Heart left ventricle (tissue), 16 donors: Measurements from ENCODE around the gene CNOT10. TPM values are rescaled to one million over a fixed set of nuclear protein-coding genes. Genes with fewer than 3 reads are reported as not detected.
"Not testable (repeated sequence)": the region's sequence is repeated elsewhere in the genome, so short reads cannot be mapped to it uniquely, and the experiment has no call there.

Source experiments
- ATAC-seq, 4 donors: fragments of 200-7000 bp; cut with Tn5 transposase; one replicate each; pipeline ENCODE4 v1.9.1; 2020 to 2022; ENCODE audit warnings: moderate library complexity in 4 of 4, mild to moderate bottlenecking in 3 of 4, moderate number of reproducible peaks in 1 of 4
- DNase-seq, 5 donors: peaks; one replicate each; pipeline ENCODE4 v3.0.0-alpha.2; 2020
- H3K27ac ChIP-seq, 12 donors: fragments of 200-600 bp; sonication (generic) in 4 of 12; one replicate each; pipeline versions ENCODE4 v1.5.0 to v1.8.0; 2016 to 2022; ENCODE audit warnings: mild to moderate bottlenecking in 2 of 12
- H3K27me3 ChIP-seq, 9 donors: fragments of 200-600 bp; sonication (generic) in 2 of 9; one replicate each; pipeline versions ENCODE4 v1.5.1 to v1.8.0; 2016 to 2022; ENCODE audit warnings: mild to moderate bottlenecking in 3 of 9
- H3K36me3 ChIP-seq, 9 donors: fragments of 200-600 bp; sonication (generic) in 2 of 9; one replicate each; pipeline versions ENCODE4 v1.5.0 to v1.8.0; 2018 to 2022; ENCODE audit warnings: mild to moderate bottlenecking in 2 of 9
- H3K4me1 ChIP-seq, 12 donors: fragments of 200-600 bp; sonication (generic) in 4 of 12; one replicate each; pipeline versions ENCODE4 v1.5.0 to v1.8.0; 2016 to 2022; ENCODE audit warnings: mild to moderate bottlenecking in 3 of 12
- H3K4me3 ChIP-seq, 12 donors: fragments of 200-600 bp; sonication (generic) in 4 of 12; one replicate each; pipeline versions ENCODE4 v1.5.0 to v1.8.0; 2017 to 2022; ENCODE audit warnings: mild to moderate bottlenecking in 9 of 12, moderate library complexity in 4 of 12
- H3K9me3 ChIP-seq, 12 donors: fragments of 200-600 bp; sonication (generic) in 4 of 12; one replicate each; pipeline versions ENCODE4 v1.5.0 to v1.8.0; 2016 to 2022; ENCODE audit warnings: mild to moderate bottlenecking in 1 of 12
- CTCF ChIP-seq, 12 donors: fragments of 200-600 bp; sonication (generic) in 4 of 12; IDR thresholded peaks; one replicate each; pipeline versions ENCODE4 v1.5.0 to v1.8.0; 2018 to 2022; ENCODE audit warnings: antibody characterized with exemption in 12 of 12, mild to moderate bottlenecking in 5 of 12
- POLR2A ChIP-seq, 2 donors: fragments of 450-650 bp; IDR thresholded peaks; one replicate each; pipeline ENCODE4 v1.6.1; 2017; ENCODE audit warnings: antibody characterized with exemption in 2 of 2, mild to moderate bottlenecking in 2 of 2, moderate library complexity in 2 of 2
- WGBS, 4 donors: extraction: QIAGEN DNeasy Blood & Tissue Kit in 2 of 4; methylation state at CpG; one replicate each; pipeline versions ENCODE4 v1.1.5 to v1.1.7; 2013 to 2018; 5-methylcytosine and 5-hydroxymethylcytosine counted together
- intact Hi-C, 10 donors: fragments of 100-400 bp; cut with DNase I; formaldehyde crosslinking; loops; one replicate each; pipeline versions ENCODE4 v1.11.1 to v1.14.2; 2022
- polyA plus RNA-seq, 2 donors: library from polyadenylated mRNA; stranded (reverse); fragments of 200-250 nt; gene quantifications; one replicate each; pipeline ENCODE4 v1.2.3, GENCODE V29; 2013
- total RNA-seq, 9 donors: library from RNA; depleted of rRNA in 2 of 9; stranded (reverse); fragments of >200 nt in 2 of 9; fragmentation: NEBNext Ultra II Directional in 3 of 9; extraction: Animal tissue kit (Norgen Biotek cat#: 25700) in 3 of 9; gene quantifications; one replicate each; pipeline versions ENCODE4 v1.1.0 to v1.2.4, GENCODE V29; 2016 to 2023
- donor health status: ischemic (EF 13 %, LVEDD 7.1; RV severe dilation, severe dysfunction).
- donor health status: healthy with polysubstance abuse.
- donor health status: DM: no; HTN: yes; CAD: no.
- donor health status: DM: no; HTN: no; CAD: no.
- donor health status: ischemic (EF 25% LVEDD 6.9; RV normal size, moderate dysfunction).
- donor health status: ischemic (EF 25% LVEDD 5.7; RV mildly dilated, moderate dysfunction).
- donor health status: healthy.
- donor health status: DM: yes; HTN: yes; CAD: no.
- donor health status: ischemic (EF 35%, LVEDD 5.7; RV mildly dilated, moderate dysfunction).
- donor health status: nonischemic (EF 11% LVEDD 7.7; RV severe dilation, severe dysfunction).
- donor health status: DM: yes; HTN: yes; CAD: no.
- donor health status: PGD.
- donor health status: ischemic (EF 29% LVEDD 5.4; RV normal size, mild dysfunction).
- donor health status: nonischemic (EF 23%, LVEDD 6.1; RV moderate dilation, normal function).

Gene CNOT10
- total and polyA plus RNA-seq, 11 donors = 6.3 to 23.3 (median 15.9) TPM

- intact Hi-C loops = no loop called here
- ATAC-seq (no peak), DNase-seq (no peak)
- Histone ChIP-seq H3K27ac (no peak overlapping the region), H3K4me1 (no peaks in the 10 kb centered on the region), H3K27me3 (no peaks in the 10 kb centered on the region), H3K4me3 (no peak overlapping the region), H3K9me3 (peaks cover 0 to 1% (median 0%) of the 10 kb centered on the region in 12 donors), H3K36me3 (no peaks in the 10 kb centered on the region)
- TF ChIP-seq POLR2A (IDR thresholded peaks at IDR 0.05) (no peak), CTCF (IDR thresholded peaks at IDR 0.05) (no peak)
- WGBS, 4 donors = 78 to 85% (median 82%) methylated on average over 2 of the region's 2 CpGs
These were observed 112.8 kb downstream of the CNOT10 start for GRCh38 chr3:32797776-32798175.

- H3K4me1 ChIP-seq, H3K27ac ChIP-seq, intact Hi-C loops, ATAC-seq, H3K36me3 ChIP-seq, H3K4me3 ChIP-seq, H3K27me3 ChIP-seq, DNase-seq, H3K9me3 ChIP-seq: not testable (repeated sequence)
- 86 to 95% (median 92%) methylated on average over 5 of the region's 5 CpGs for WGBS, 4 donors
These were observed 116.5 kb downstream of the CNOT10 start for GRCh38 chr3:32801440-32801839.

- H3K27me3 ChIP-seq = peaks cover 10 to 28% (median 16%) of the 10 kb centered on the region in 9 donors
- TF ChIP-seq CTCF (IDR thresholded peaks at IDR 0.05) (no peak), POLR2A (IDR thresholded peaks at IDR 0.05) (no peak)
- WGBS, 4 donors = 10 to 24% (median 23%) methylated on average over 2 of the region's 2 CpGs
These were observed 128.2 kb downstream of the CNOT10 start for GRCh38 chr3:32813180-32813579.

GRCh38 chr3:32814361-32814760 lies 129.4 kb downstream of the CNOT10 start:
- Histone ChIP-seq H3K4me1 (peaks cover 0 to 35% (median 7%) of the 10 kb centered on the region in 12 donors), H3K27ac (no peak overlapping the region), H3K36me3 (no peaks in the 10 kb centered on the region), H3K27me3 (peaks cover 20 to 40% (median 28%) of the 10 kb centered on the region in 9 donors), H3K9me3 (no peaks in the 10 kb centered on the region), H3K4me3 (no peak overlapping the region)
- ATAC-seq = no peak
- no peak for DNase-seq
- no peak for TF ChIP-seq POLR2A (IDR thresholded peaks at IDR 0.05)
- TF ChIP-seq CTCF (IDR thresholded peaks at IDR 0.05) = no peak
- 67 to 80% (median 74%) methylated on average over 6 of the region's 6 CpGs for WGBS, 4 donors
- intact Hi-C loops = no loop called here

More at GRCh38 chr3:32813180-32813579, 128.2 kb downstream of the CNOT10 start:
- DNase-seq (no peak), ATAC-seq (peak in 1 of 4 donors; percentile 30)
- no peaks in the 10 kb centered on the region for H3K36me3 ChIP-seq
- no peak overlapping the region for H3K27ac ChIP-seq
- peaks cover 0 to 28% (median 7%) of the 10 kb centered on the region in 12 donors for H3K4me1 ChIP-seq
- intact Hi-C loops = no loop called here
- H3K9me3 ChIP-seq = no peaks in the 10 kb centered on the region
- no peak overlapping the region for H3K4me3 ChIP-seq

- Histone ChIP-seq H3K27me3 (peaks cover 33 to 56% (median 38%) of the 10 kb centered on the region in 9 donors), H3K4me3 (peak overlapping the region in 9 of 12 donors; percentile 38 to 63 (median 49)), H3K36me3 (no peaks in the 10 kb centered on the region), H3K4me1 (peaks cover 0 to 35% (median 7%) of the 10 kb centered on the region in 12 donors), H3K27ac (no peak overlapping the region), H3K9me3 (no peaks in the 10 kb centered on the region)
- TF ChIP-seq CTCF (IDR thresholded peaks at IDR 0.05) = no peak
- TF ChIP-seq POLR2A (IDR thresholded peaks at IDR 0.05) = no peak
- 26 to 36% (median 29%) methylated on average over 21 of the region's 21 CpGs for WGBS, 4 donors
- DNase-seq (no peak), ATAC-seq (no peak)
- intact Hi-C loops = no loop called here
These were observed 131.0 kb downstream of the CNOT10 start for GRCh38 chr3:32815841-32816438.
